Liver (tissue), 9 donors: ENCODE results near the gene MTOR. TPM values are rescaled to one million over a fixed set of nuclear protein-coding genes. Genes with fewer than 3 reads are reported as not detected.

Experiments
- DNase-seq: peaks from one replicate; pipeline ENCODE4 v3.0.0-alpha.2; 2017; ENCODE audit warnings: low spot score
- H3K27ac ChIP-seq, 2 donors: one replicate each; pipeline ENCODE4 v1.7.0; 2013; ENCODE audit warnings: inconsistent platforms in 2 of 2, low read length in 2 of 2, control low read depth in 1 of 2, low read depth in 1 of 2, mild to moderate bottlenecking in 1 of 2
- H3K27me3 ChIP-seq, 4 donors: one replicate each; pipeline versions ENCODE4 v1.6.1 to v1.7.0; 2013; ENCODE audit warnings: low read length in 3 of 4, inconsistent platforms in 1 of 4, mild to moderate bottlenecking in 1 of 4, moderate library complexity in 1 of 4; ENCODE audit not compliant: control insufficient read depth in 4 of 4, insufficient read depth in 4 of 4
- H3K36me3 ChIP-seq, 4 donors: one replicate each; pipeline versions ENCODE4 v1.6.1 to v1.7.0; 2013; ENCODE audit warnings: low read length in 3 of 4, mild to moderate bottlenecking in 3 of 4, low read depth in 1 of 4, moderate library complexity in 1 of 4; ENCODE audit not compliant: control insufficient read depth in 4 of 4, insufficient read depth in 3 of 4
- H3K4me1 ChIP-seq, 4 donors: one replicate each; pipeline versions ENCODE4 v1.6.1 to v1.7.0; 2013; ENCODE audit warnings: low read length in 3 of 4, mild to moderate bottlenecking in 3 of 4, moderate library complexity in 1 of 4; ENCODE audit not compliant: control insufficient read depth in 4 of 4, insufficient read depth in 4 of 4
- H3K4me3 ChIP-seq, 3 donors: one replicate each; pipeline versions ENCODE4 v1.6.1 to v1.7.0; 2013; ENCODE audit warnings: low read length in 3 of 3, control low read depth in 1 of 3, low read depth in 1 of 3, mild to moderate bottlenecking in 1 of 3
- H3K9ac ChIP-seq, 2 donors: one replicate each; pipeline ENCODE4 v1.7.0; 2013; ENCODE audit warnings: low read length in 2 of 2, mild to moderate bottlenecking in 2 of 2, moderate library complexity in 2 of 2, control low read depth in 1 of 2, low read depth in 1 of 2
- H3K9me3 ChIP-seq, 4 donors: one replicate each; pipeline versions ENCODE4 v1.6.1 to v1.7.0; 2013; ENCODE audit warnings: low read length in 3 of 4; ENCODE audit not compliant: control insufficient read depth in 4 of 4
- EGR1 ChIP-seq, 2 donors: IDR thresholded peaks; 2 replicates each; pipeline ENCODE4 v1.6.1; 2016 to 2018; ENCODE audit warnings: antibody characterized with exemption in 2 of 2, low read depth in 2 of 2
- FOXA1 ChIP-seq: IDR thresholded peaks from 2 replicates; pipeline ENCODE4 v1.6.1; 2016; ENCODE audit warnings: antibody characterized with exemption
- FOXA2 ChIP-seq: IDR thresholded peaks from 2 replicates; pipeline ENCODE4 v1.6.1; 2016; ENCODE audit warnings: antibody characterized with exemption
- GABPA ChIP-seq, 2 donors: IDR thresholded peaks in 1 of 2; conservative IDR thresholded peaks in 1 of 2; 2 replicates each; pipeline ENCODE4 v1.6.1; 2016; ENCODE audit warnings: antibody characterized with exemption in 2 of 2, mild to moderate bottlenecking in 1 of 2, moderate library complexity in 1 of 2
- HNF4A ChIP-seq, 2 donors: conservative IDR thresholded peaks; 2 replicates each; pipeline ENCODE4 v1.6.1; 2016; ENCODE audit warnings: antibody characterized with exemption in 2 of 2, mild to moderate bottlenecking in 2 of 2
- HNF4G ChIP-seq: IDR thresholded peaks from 2 replicates; pipeline ENCODE4 v1.6.1; 2016; ENCODE audit warnings: antibody characterized with exemption
- JUND ChIP-seq, 2 donors: IDR thresholded peaks; 2 replicates each; pipeline ENCODE4 v1.6.1; 2016; ENCODE audit warnings: antibody characterized with exemption in 2 of 2
- MAX ChIP-seq: IDR thresholded peaks from 2 replicates; pipeline ENCODE4 v1.6.1; 2016; ENCODE audit warnings: antibody characterized with exemption
- NR2F2 ChIP-seq: IDR thresholded peaks from 2 replicates; pipeline ENCODE4 v1.6.1; 2016; ENCODE audit warnings: antibody characterized with exemption
- RAD21 ChIP-seq, 2 donors: IDR thresholded peaks; 2 replicates each; pipeline ENCODE4 v1.6.1; 2016; ENCODE audit warnings: antibody characterized with exemption in 2 of 2, mild to moderate bottlenecking in 2 of 2
- REST ChIP-seq: IDR thresholded peaks from 2 replicates; pipeline ENCODE4 v1.6.1; 2016; ENCODE audit warnings: antibody characterized with exemption, mild to moderate bottlenecking
- RXRA ChIP-seq, 2 donors: IDR thresholded peaks; 2 replicates each; pipeline ENCODE4 v1.6.1; 2017 to 2018; ENCODE audit warnings: antibody characterized with exemption in 2 of 2, mild to moderate bottlenecking in 1 of 2
- SP1 ChIP-seq: IDR thresholded peaks from 2 replicates; pipeline ENCODE4 v1.6.1; 2018; ENCODE audit warnings: antibody characterized with exemption, mild to moderate bottlenecking
- TAF1 ChIP-seq: conservative IDR thresholded peaks from 2 replicates; pipeline ENCODE4 v1.6.1; 2016; ENCODE audit warnings: antibody characterized with exemption, mild to moderate bottlenecking
- YY1 ChIP-seq: IDR thresholded peaks from 2 replicates; pipeline ENCODE4 v1.6.1; 2016; ENCODE audit warnings: antibody characterized with exemption, mild to moderate bottlenecking
- ZBTB33 ChIP-seq: IDR thresholded peaks from 2 replicates; pipeline ENCODE4 v1.6.1; 2016; ENCODE audit warnings: antibody characterized with exemption
- WGBS: extraction: QIAGEN DNeasy Blood & Tissue Kit; methylation state at CpG from one replicate; pipeline ENCODE4 v1.1.7; 2013; 5-methylcytosine and 5-hydroxymethylcytosine counted together
- polyA plus RNA-seq, 2 donors: library from polyadenylated mRNA; stranded (reverse) in 1 of 2; unstranded in 1 of 2; fragments of 200-250 nt in 1 of 2; fragments of >200 nt in 1 of 2; fragmentation: Nextera tagmentation in 1 of 2; extraction: Ambion mirVana in 1 of 2; gene quantifications; one replicate each; pipeline versions ENCODE4 v1.2.1 to v1.2.3, GENCODE V29; 2013 to 2015
- total RNA-seq, 2 donors: library from RNA; depleted of rRNA; stranded (reverse); fragments of >200 nt; gene quantifications; one replicate each; pipeline ENCODE4 v1.2.3, GENCODE V29; 2014
- TF ChIP-seq, protein P1 (sequence below): IDR thresholded peaks from 2 replicates; pipeline ENCODE4 v1.6.1; 2016; ENCODE audit warnings: antibody characterized with exemption
- TF ChIP-seq, protein P2 (sequence below): fragments of 150-350 bp; IDR thresholded peaks from 2 replicates; pipeline ENCODE4 v1.5.1; 2017; ENCODE audit warnings: improper control_type of control experiment, low read depth, low read length; ENCODE audit not compliant: missing input control
- donor health status: healthy.
- donor health status: healthy.
- donor health status: healthy.
- donor health status: healthy.
- donor health status: healthy.

MTOR gene
- total and polyA plus RNA-seq, 4 donors, result 11.6 to 45.0 (median 19.9) TPM

GRCh38 chr1:11152755-11153154 lies 109.6 kb downstream of the MTOR start:
- Histone ChIP-seq H3K36me3 (peaks cover 3 to 15% (median 9%) of the 10 kb centered on the region in 4 donors), H3K9ac (peak overlapping the region in 1 of 2 donors; percentile 39), H3K4me1 (peaks cover 2 to 35% (median 32%) of the 10 kb centered on the region in 4 donors), H3K27me3 (no peaks in the 10 kb centered on the region), H3K27ac (peak overlapping the region; percentile 77 to 87), H3K9me3 (no peaks in the 10 kb centered on the region), H3K4me3 (no peak overlapping the region)
- TF ChIP-seq REST (no peak), RXRA (IDR thresholded peaks at IDR 0.05) (peak in 1 of 2 donors; percentile 7), MAX (no peak)
- WGBS, result 52% methylated on average over 9 of the region's 9 CpGs
- no peak for DNase-seq

- 37% methylated on average over 9 of the region's 9 CpGs for WGBS
- H3K4me3 ChIP-seq, result no peak overlapping the region
- H3K36me3 ChIP-seq, result peaks cover 3 to 15% (median 9%) of the 10 kb centered on the region in 4 donors
- H3K27me3 ChIP-seq, result no peaks in the 10 kb centered on the region
- H3K4me1 ChIP-seq, result peaks cover 2 to 28% (median 26%) of the 10 kb centered on the region in 4 donors
- H3K9ac ChIP-seq, result peak overlapping the region; percentile 5 to 39
- H3K9me3 ChIP-seq, result no peaks in the 10 kb centered on the region
- no peak for DNase-seq
- TF ChIP-seq MAX (peak; percentile 25), SP1 (peak; percentile 49), TAF1 (no peak), GABPA (IDR thresholded peaks at IDR 0.05 in 1 of 2, conservative IDR thresholded peaks at IDR 0.05 in 1 of 2) (no peak), FOXA1 (no peak), JUND (IDR thresholded peaks at IDR 0.05) (peak; percentile 58 to 90), EGR1 (IDR thresholded peaks at IDR 0.05; ENCODE audit: low read depth in 2 of 2) (no peak), FOXA2 (no peak), HNF4G (no peak), RXRA (IDR thresholded peaks at IDR 0.05) (peak; percentile 56 to 86), NR2F2 (no peak), HNF4A (conservative IDR thresholded peaks at IDR 0.05) (peak; percentile 48 to 76), REST (no peak), ZBTB33 (peak; percentile 26), YY1 (peak; percentile 50), RAD21 (IDR thresholded peaks at IDR 0.05) (peak in 1 of 2 donors; percentile 16)
- TF ChIP-seq, protein P1, sequence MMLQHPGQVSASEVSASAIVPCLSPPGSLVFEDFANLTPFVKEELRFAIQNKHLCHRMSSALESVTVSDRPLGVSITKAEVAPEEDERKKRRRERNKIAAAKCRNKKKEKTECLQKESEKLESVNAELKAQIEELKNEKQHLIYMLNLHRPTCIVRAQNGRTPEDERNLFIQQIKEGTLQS, result peak; percentile 42
- TF ChIP-seq, protein P2, sequence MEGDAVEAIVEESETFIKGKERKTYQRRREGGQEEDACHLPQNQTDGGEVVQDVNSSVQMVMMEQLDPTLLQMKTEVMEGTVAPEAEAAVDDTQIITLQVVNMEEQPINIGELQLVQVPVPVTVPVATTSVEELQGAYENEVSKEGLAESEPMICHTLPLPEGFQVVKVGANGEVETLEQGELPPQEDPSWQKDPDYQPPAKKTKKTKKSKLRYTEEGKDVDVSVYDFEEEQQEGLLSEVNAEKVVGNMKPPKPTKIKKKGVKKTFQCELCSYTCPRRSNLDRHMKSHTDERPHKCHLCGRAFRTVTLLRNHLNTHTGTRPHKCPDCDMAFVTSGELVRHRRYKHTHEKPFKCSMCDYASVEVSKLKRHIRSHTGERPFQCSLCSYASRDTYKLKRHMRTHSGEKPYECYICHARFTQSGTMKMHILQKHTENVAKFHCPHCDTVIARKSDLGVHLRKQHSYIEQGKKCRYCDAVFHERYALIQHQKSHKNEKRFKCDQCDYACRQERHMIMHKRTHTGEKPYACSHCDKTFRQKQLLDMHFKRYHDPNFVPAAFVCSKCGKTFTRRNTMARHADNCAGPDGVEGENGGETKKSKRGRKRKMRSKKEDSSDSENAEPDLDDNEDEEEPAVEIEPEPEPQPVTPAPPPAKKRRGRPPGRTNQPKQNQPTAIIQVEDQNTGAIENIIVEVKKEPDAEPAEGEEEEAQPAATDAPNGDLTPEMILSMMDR, result no peak
- H3K27ac ChIP-seq, result peak overlapping the region; percentile 77 to 87
These were observed 110.3 kb downstream of the MTOR start for GRCh38 chr1:11151826-11152612.
